ENCODE measurements around the gene TCEA3.

TCEA3 gene

DNA sequence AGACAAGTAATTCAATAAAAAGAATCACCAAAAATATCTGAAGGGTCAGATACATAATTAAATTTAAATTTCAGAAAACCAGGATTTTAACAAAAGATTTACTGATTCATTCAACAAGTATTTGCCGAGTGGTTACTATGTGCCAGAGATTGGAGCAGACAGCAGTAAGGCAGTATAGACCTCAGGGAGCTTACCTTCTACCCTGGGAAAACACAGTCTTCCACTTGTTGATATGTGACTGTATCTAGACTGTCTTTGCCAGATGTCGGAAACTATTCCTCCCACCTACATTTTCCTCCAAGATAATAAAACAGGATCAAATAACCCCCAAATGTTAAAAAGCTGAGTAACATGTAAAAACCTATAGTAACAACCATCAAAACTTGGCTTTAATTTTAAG, 86.7 kb downstream of the TCEA3 start:
- H3K27ac ChIP-seq (ENCODE audit: low read depth, low read length): no peak overlapping the region
- peaks cover 46% of the 10 kb centered on the region for H3K4me1 ChIP-seq (ENCODE audit: insufficient read depth, low read length)
- no peak overlapping the region for H3K4me3 ChIP-seq (ENCODE audit: low read depth in 1 of 2, low read length in 2 of 2)
- no peaks in the 10 kb centered on the region for H3K9me3 ChIP-seq (ENCODE audit: low read length)
- H3K9ac ChIP-seq (ENCODE audit: low read length): no peak overlapping the region
- H3K27me3 ChIP-seq (ENCODE audit: control insufficient read depth in 1 of 2, insufficient read depth in 2 of 2, low read length in 2 of 2): no peaks in the 10 kb centered on the region
- peaks cover 34% of the 10 kb centered on the region for H3K36me3 ChIP-seq (ENCODE audit: insufficient read depth, low read length)

DNA sequence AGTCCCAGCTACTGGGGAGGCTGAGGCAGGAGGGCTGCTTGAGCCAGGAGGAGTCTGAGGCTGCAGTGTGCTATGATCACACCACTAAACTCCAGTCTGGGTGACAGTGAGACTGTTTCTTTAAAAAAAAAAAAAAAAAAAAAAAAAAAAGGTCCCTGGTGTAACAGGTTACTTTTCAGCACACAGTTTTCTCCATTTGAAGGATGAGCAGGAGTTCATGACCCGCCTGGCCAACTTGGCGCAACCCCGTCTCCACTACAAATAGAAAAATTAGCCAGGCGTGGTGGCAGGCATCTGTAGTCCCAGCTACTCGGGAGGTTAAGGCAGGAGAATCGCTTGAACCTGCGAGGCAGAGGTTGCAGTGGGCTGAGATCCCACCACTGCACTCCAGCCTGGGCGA, 92.8 kb downstream of the TCEA3 start:
- H3K27ac ChIP-seq (ENCODE audit: low read depth, low read length): no peak overlapping the region
- peaks cover 51% of the 10 kb centered on the region for H3K36me3 ChIP-seq (ENCODE audit: insufficient read depth, low read length)
- H3K4me1 ChIP-seq (ENCODE audit: insufficient read depth, low read length): no peaks in the 10 kb centered on the region

More for the DNA sequence above, 92.8 kb downstream of the TCEA3 start:
- Histone ChIP-seq H3K9ac (ENCODE audit: low read length) (no peak overlapping the region), H3K27me3 (ENCODE audit: control insufficient read depth in 1 of 2, insufficient read depth in 2 of 2, low read length in 2 of 2) (no peaks in the 10 kb centered on the region), H3K4me3 (ENCODE audit: low read depth in 1 of 2, low read length in 2 of 2) (no peak overlapping the region), H3K9me3 (ENCODE audit: low read length) (no peaks in the 10 kb centered on the region)
